HL-60 (cell line): ENCODE measurements around the gene PTPRG.

Experiments
- DNase-seq, 2 experiments: peaks; one replicate each; pipeline ENCODE4 v3.0.0-alpha.2; 2010 to 2020; ENCODE audit warnings: low read depth in 1 of 2, low spot score in 1 of 2
- H3K27ac ChIP-seq: fragments of 250-450 bp; sonication (Bioruptor Pico); replicated peaks from 2 replicates; pipeline ENCODE4 v1.5.1; 2020; ENCODE audit warnings: mild to moderate bottlenecking, moderate library complexity
- H3K27me3 ChIP-seq: fragments of 250-450 bp; sonication (Bioruptor Pico); 2 replicates; pipeline ENCODE4 v1.5.1; 2021; ENCODE audit warnings: mild to moderate bottlenecking, moderate library complexity; ENCODE audit not compliant: insufficient read depth, poor library complexity, severe bottlenecking
- H3K4me3 ChIP-seq: replicated peaks from 2 replicates; pipeline ENCODE4 v1.5.1; 2011; ENCODE audit warnings: mild to moderate bottlenecking, control low read depth, low read length; ENCODE audit not compliant: insufficient read depth
- CTCF ChIP-seq: IDR thresholded peaks from one replicate; pipeline ENCODE4 v1.5.1; 2011; ENCODE audit warnings: low read length, control low read depth, inconsistent platforms; ENCODE audit not compliant: insufficient read depth
- GABPA ChIP-seq: IDR thresholded peaks from 2 replicates; pipeline ENCODE4 v1.6.1; 2012; ENCODE audit warnings: low read depth
- POLR2AphosphoS5 ChIP-seq: IDR thresholded peaks from 2 replicates; pipeline ENCODE4 v1.6.1; 2012; ENCODE audit warnings: low read depth
- REST ChIP-seq: IDR thresholded peaks from 2 replicates; pipeline ENCODE4 v1.6.1; 2012; ENCODE audit warnings: low read depth; ENCODE audit not compliant: insufficient replicate concordance
- SPI1 ChIP-seq: IDR thresholded peaks from 2 replicates; pipeline ENCODE4 v1.6.1; 2012; ENCODE audit warnings: low read depth, mild to moderate bottlenecking, borderline replicate concordance

PTPRG gene

GRCh38 chr3:62094461-62094860, 533.1 kb downstream of the PTPRG start:
- TF ChIP-seq GABPA: no peak
- no peak for TF ChIP-seq POLR2AphosphoS5
- TF ChIP-seq SPI1: no peak
- no peak for TF ChIP-seq CTCF
- no peak for TF ChIP-seq REST

GRCh38 chr3:62095080-62095479, 533.7 kb downstream of the PTPRG start:
- DNase-seq: no peak
- no peak overlapping the region for H3K27ac ChIP-seq
- no peak overlapping the region for H3K4me3 ChIP-seq
- H3K27me3 ChIP-seq: no peaks in the 10 kb centered on the region
- no peak for TF ChIP-seq REST
- no peak for TF ChIP-seq SPI1
- TF ChIP-seq CTCF: no peak
- TF ChIP-seq POLR2AphosphoS5: no peak
- no peak for TF ChIP-seq GABPA

More at GRCh38 chr3:62094461-62094860, 533.1 kb downstream of the PTPRG start:
- DNase-seq: no peak
- no peak overlapping the region for H3K27ac ChIP-seq
- no peak overlapping the region for H3K4me3 ChIP-seq
- H3K27me3 ChIP-seq: no peaks in the 10 kb centered on the region

GRCh38 chr3:62095756-62096155, 534.4 kb downstream of the PTPRG start:
- DNase-seq: no peak
- H3K27ac ChIP-seq: no peak overlapping the region
- H3K4me3 ChIP-seq: no peak overlapping the region
- no peaks in the 10 kb centered on the region for H3K27me3 ChIP-seq
- TF ChIP-seq CTCF (no peak), GABPA (no peak), REST (no peak), SPI1 (no peak), POLR2AphosphoS5 (no peak)
